HG03196 (cell line): ENCODE measurements around the gene MPRIP.

Source experiments
- ATAC-seq: cut with Tn5 transposase; IDR thresholded peaks from one replicate; pipeline ENCODE4 v1.9.1; 2021; ENCODE audit not compliant: unreplicated experiment

MPRIP gene

GRCh38 chr17:17205368-17206123 is 163.3 kb downstream of the MPRIP start:
- ATAC-seq, result no peak

GRCh38 chr17:17206124-17206912 is 164.1 kb downstream of the MPRIP start, which contains the start of gene PLD6:
TSS of gene PLD6 (minus strand) at chr17:17206333. CDS start at chr17:17206286, 47 bp downstream.
- no peak for ATAC-seq

- ATAC-seq, result no peak
These were observed 164.7 kb downstream of the MPRIP start for GRCh38 chr17:17206913-17207335.

GRCh38 chr17:17207998-17208397 is 165.7 kb downstream of the MPRIP start:
- ATAC-seq, result no peak

- no peak for ATAC-seq
These were observed 171.5 kb downstream of the MPRIP start for GRCh38 chr17:17213775-17214174.

- no peak for ATAC-seq
These were observed 172.6 kb downstream of the MPRIP start for GRCh38 chr17:17214646-17215436.

- ATAC-seq, result no peak
These were observed 173.3 kb downstream of the MPRIP start for GRCh38 chr17:17215575-17215974.

DNA sequence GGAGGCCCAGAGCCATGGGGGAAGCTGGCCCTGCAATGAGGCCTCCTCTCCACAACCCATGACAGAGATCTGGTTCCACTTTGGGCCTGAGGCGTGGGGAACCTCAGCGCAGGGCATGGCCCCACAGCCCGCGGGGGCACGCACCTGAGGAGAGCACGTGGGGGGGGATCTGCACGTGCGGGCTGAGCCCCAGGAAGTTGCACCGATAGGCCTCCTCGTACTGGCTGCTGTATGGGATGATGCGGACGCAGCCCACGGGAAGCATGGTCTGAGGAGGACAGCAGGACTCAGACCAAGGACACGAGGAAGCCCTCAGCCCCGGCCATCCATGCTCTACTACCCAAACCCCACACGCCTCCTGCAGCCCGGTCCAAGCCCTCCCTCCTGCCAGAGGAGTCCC is 174.0 kb downstream of the MPRIP start:
- no peak for ATAC-seq

GRCh38 chr17:17216776-17217175 is 174.5 kb downstream of the MPRIP start:
- ATAC-seq, result no peak

- ATAC-seq, result no peak
These were observed 175.7 kb downstream of the MPRIP start for GRCh38 chr17:17217995-17218394.

- ATAC-seq, result no peak
These were observed 178.3 kb downstream of the MPRIP start for GRCh38 chr17:17220529-17220928.

GRCh38 chr17:17221329-17221728 is 179.1 kb downstream of the MPRIP start:
- ATAC-seq, result no peak

- no peak for ATAC-seq
These were observed 181.5 kb downstream of the MPRIP start for GRCh38 chr17:17223736-17224135.

- ATAC-seq, result no peak
These were observed 181.9 kb downstream of the MPRIP start for GRCh38 chr17:17224137-17224536.

DNA sequence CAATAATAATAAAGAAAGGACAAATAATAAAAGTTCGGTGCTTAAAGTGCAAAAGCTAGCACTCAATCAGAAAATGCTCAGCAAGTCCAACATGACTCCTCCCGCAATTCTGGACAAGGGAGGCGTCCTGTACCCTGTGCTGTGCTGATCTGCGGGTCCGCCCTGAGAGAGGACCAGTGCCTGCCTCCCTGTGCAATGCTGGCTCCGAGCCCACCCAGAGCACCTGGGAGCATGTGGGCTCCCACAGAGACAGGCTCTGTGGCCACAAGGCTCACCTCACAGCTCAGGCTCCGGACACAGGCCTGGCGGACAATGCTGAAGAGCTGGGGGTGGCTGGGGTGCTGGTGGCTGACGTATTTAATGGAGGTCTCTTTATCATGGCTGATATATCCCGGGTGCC is 183.6 kb downstream of the MPRIP start:
- no peak for ATAC-seq

GRCh38 chr17:17226451-17227265 is 184.4 kb downstream of the MPRIP start:
- no peak for ATAC-seq

DNA sequence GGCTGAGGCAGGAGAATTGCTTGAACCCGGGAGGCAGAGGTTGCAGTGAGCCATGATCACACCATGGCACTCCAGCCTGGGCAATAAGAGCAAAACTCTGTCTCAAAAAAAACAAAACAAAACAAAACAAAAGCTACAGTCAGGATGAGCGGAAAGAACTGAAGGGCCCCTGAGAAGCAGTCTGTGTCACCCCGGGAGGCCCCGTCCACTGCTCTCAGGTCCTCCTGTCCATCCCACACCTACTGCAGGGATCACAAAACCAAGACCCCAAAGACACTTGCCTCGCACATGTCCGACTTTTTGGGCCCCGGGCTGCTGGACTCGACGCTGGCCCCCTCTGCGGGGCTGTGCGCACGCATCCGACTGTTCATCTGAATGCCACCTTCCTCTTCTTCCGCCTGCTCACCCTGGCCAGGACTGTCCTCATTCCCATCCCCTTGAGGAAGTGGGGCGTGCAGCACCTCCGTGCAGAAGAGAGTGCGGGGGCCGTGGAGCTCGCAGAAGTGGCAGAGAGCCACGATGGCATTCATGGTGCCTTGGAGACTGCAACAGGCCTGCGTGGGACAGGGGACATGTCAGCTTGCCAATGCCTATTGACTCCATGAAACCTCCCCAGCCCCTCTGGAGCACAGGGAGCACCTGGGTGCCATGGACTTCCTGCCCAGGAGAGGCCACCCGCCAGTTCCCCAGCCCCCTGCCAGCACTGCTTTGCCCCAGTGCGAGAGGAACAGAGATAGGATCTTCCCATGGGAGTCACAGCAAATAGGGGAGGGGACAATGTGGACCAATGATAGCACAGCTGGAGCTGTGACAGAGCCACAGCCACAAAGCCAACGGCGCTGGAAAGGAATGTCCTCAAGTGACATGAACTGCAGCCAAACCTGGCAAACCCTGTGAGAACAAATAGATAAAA is 185.6 kb downstream of the MPRIP start:
- ATAC-seq, result no peak

DNA sequence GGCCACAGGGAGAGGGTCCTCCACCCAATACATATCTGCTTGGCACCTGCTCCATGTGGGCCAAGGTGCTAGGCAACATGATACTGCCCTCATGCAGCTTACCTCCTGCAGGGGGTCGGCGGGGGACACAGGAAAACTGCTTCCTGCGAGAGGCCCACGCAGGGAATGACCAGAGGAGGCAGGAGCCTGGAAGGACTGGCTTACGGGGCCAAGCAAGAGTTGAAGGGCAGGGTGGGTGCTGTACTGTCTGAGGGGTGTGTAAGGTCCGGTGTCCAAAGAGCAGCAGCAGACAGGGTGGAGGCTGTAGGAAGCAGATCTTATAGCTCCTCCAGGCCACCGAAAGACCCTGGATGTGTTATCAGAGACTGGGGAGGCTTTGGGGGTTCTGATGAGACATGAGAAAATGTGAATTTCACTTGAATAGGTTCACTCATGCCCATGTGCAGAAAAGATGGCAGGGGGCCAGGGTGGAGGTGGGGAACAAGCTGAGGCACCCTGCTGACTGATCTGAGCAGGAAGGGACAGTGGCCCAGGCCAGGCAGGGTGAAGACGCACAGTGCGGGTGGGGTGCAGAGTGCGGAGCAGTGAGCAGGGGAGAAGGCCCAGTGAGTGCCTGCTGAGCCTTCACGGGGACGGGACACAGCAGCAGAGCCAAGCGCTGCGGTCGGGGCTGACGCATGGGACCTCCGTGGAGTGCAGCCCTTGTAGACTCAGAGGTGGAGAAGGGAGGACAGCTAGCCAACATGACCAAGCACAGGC is 186.4 kb downstream of the MPRIP start:
- ATAC-seq, result no peak
